NCI-H1436 (cell line): ENCODE results near the gene CALML3.
"Not testable (repeated sequence)": the region's sequence is repeated elsewhere in the genome, so short reads cannot be mapped to it uniquely, and the experiment has no call there.

Source experiments
- DNase-seq: peaks from one replicate; lab custom pipeline; 2025; lab: John Stamatoyannopoulos, UW

Gene CALML3

GRCh38 chr10:5524641-5525560, at the start of gene CALML3:
TSS of gene CALML3 (plus strand) at chr10:5524961. CDS start at chr10:5525086, 125 bp downstream.
- no peak for DNase-seq

GRCh38 chr10:5475088-5475487, 49.7 kb upstream of the CALML3 start:
- DNase-seq = not testable (repeated sequence)

GRCh38 chr10:5475974-5476807, 48.6 kb upstream of the CALML3 start:
- DNase-seq = not testable (repeated sequence)

DNA sequence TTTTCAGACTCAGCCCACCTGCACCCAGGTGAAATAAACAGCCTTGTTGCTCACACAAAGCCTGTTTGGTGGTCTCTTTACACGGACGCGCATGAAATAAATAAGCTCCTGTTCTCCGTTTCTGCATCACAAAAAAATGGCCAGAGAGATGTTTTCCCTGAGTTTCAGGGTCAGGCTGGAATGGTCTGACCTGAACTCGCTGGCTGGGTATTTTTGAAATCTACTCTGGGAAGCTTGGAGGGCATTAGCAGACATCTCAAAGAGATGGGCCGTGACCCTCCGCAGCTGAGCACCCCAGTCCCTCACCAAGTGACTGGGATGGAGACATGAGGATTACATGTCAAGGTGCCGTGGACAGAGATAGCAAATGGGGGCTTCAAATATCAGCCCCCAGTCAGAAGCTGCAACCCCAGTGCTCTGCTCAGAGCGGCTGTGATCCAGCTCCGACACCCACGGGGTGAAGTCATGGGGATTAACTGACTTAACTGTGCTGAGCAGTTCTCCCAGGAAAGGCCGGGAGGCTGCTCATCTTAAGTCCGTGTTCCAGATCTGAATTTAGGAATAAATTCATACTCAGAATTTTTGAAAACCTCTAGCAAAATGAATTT, 47.7 kb upstream of the CALML3 start:
- no peak for DNase-seq

- DNase-seq = no peak
These were observed 46.6 kb upstream of the CALML3 start for GRCh38 chr10:5477948-5478693.

- no peak for DNase-seq
These were observed 46.0 kb upstream of the CALML3 start for GRCh38 chr10:5478694-5479305.

GRCh38 chr10:5479481-5480161, 45.1 kb upstream of the CALML3 start:
- DNase-seq = no peak

- DNase-seq = no peak
These were observed 44.4 kb upstream of the CALML3 start for GRCh38 chr10:5480162-5480941.

DNA sequence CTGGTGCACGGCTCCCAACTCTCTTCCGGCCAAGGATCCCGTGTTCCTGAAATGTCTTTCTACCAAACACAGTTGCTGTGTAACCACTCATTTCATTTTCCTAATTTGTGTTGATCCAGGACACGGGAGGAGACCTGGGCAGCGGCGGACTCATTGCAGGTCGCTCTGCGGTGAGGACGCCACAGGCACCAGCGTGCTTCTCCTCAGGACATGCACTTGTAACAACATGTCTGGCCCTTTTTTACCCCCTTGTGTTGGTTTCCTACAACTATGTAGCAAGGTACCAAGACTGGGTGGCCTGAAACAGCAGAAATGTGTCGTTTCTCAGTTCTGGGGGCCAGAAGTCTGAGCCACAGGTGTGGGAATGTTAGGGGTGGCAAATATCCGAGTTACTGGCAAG, 43.6 kb upstream of the CALML3 start:
- DNase-seq = no peak

DNA sequence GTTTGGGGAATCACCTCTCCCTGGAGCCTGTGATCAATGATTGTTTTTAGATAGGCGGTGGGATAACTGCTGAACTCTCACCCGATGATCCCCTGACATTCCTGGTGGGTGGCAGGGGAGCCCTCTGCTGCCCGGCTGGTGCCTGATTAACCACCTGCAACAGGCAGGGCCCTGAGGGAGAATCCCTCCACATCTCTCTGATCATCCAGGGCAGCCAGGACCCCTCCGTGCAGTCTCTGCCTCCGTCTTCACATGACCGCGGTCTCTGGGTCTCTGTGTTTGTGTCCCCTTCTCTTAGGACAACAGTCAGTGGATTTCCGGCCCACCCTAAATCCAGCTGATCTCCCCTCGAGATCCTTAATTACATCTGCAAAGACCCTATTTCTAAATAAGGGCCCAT, 42.7 kb upstream of the CALML3 start:
- DNase-seq = no peak

DNA sequence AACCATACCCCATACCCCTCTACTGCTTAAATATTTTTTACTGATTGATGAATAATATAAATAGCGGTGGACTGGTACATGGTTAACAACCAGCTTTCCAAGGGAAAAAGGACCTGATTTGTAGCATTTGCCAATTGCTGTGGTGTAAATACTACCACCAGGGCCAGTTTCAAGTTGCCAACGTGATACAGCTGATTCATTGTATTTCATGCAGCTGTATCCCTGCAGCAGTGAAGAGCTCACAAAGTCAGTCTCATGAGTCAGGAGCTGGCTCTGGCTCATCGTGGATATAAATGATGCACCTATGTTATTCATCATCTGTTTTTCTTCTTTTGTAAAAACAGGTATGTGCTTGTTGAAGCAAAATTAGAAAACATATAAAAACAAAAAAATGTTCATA, 40.6 kb upstream of the CALML3 start:
- DNase-seq = no peak

DNA sequence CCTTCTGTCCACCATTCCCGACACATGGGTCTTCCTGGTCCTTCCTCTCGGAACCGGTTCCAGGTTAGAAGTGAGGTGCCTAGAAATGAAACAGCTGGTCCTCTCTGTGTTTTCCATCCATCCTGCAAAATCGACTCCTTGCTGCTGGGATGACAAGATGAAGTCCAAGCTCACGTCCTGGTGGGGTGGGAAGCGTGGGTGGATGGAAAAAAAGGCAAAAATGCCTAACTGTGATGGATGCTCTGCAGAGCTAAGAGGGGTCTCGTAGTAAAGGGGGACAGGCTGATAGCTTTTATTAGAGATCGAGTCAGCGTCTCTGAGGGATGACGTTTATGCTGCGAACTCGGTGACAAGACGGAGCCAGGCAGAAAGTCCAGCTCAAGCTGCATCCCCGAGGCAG, 39.5 kb upstream of the CALML3 start:
- no peak for DNase-seq

DNA sequence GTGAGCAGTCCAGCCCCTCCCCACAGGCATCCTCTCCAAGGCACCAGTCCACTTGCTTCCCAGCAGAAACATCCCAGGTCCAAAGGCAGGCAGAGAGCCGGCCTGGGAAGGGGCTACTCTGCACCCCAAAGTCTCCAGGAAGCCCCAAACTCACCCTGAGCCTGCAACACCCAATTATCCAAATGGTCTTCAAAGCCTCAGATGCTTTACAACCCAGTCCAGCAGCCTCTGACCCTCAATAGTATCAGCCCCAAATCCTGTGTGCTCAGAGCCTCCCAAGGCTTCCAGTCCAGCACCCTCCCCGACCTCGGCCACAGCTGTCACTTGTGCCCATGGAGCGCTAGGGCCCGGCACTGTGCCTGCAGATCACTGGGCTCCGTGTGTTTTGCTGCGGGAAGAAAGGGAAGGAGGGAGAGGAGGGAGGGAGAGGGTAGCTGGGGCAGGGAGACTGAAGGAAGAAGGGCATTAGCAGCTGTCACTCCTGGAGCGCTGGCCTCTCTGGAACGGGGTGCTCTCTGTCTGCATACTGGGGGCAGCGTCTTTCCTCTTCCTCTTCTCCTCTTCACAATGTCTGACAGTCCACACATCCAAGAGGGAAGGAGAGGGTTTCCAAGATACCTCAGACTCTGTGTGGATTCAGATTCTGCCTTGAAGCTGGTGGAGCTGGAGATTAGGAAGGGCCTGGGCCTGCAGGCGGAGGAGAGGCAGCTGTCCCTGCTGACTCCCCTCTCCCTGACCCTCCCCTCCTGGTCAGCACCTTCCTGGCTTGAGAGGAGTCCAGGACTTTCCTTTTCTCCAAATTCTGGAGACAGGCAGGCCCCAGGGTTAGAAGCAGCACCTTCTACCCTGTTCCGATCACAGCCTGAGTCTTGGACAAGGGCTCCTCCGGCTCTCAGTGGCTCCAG, 38.6 kb upstream of the CALML3 start:
- DNase-seq = no peak

DNA sequence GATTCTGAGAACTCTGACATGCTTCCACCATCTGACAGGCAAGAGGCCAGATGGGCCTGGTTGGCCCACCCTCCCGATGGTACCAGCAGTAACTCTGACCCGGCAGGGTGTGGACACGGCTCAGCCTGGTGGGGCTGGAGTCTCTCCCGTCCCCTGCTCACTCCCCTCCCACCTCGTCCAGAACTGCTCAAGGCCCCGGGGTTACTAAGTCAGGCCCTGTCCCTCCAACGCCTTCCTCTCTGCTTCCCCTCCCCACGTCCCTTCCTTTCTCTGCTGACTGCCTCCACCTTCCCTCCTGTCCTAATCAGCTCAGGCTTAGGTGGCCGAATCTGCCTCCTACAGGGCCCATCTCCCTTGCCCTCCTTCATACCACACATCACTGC, 37.9 kb upstream of the CALML3 start:
- no peak for DNase-seq

DNA sequence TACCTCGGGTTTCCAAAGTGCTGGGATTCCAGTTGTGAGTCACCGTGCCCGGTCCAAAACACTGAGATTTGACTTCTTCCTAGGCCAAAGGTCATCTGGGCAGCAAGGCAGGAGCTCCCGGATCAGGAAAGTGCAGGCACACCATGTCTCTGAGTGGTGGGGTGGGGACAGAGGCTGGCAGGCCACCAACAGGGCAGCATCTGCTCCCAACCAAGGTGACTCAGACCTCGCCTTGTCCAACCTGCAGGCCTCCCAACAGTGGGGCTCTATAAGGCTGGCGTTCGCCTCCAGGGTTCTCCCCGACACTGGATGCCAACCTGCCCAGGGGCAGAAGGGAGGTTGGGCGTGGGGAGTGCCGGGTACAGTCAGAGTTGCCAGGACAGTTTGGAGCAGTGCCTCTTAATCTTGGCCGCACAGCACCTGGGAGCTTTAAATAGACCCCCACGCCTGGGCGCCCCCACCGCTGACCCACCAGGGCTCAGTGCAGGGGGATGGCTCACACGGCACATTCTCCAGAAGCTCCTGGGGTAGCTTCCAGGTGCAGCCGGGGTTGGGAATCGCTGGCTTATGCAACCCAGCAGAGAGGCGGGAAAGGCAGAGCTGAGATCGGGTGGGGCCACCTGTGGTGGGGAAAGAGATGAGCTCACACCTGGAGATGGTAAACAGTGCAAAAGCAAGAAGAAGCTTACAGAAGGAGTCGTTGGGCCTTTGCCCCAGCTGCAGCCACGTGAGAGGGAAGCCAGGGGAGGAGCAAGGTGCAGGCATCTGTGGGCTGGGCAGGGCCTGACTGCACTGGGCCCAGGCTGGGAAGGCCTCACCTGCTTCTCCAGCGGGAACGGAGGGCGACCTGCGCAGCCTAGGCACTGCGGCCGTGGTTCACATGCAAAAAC, 36.2 kb upstream of the CALML3 start:
- DNase-seq = no peak

DNA sequence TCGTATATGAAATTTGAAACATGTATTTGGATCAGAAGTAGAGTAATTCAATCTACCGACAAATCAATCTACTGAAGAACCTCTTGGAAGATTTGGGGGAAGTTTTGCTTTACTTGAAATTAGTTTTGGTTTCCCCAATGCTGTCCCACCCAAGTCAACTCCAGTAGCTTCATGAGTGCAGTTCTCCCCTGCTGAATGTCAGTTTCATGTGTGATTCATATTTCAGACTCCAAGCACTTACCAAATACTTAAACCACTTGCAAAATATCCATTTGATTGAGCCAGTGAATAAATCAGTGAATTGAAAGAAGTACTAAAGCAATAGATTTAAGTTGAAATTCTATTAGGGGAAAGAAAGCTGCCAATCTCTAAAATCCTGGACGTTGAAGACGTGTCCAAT, 34.7 kb upstream of the CALML3 start:
- DNase-seq = no peak

GRCh38 chr10:5490698-5491464, 33.9 kb upstream of the CALML3 start:
- no peak for DNase-seq
